AG04450 (cell line): ENCODE measurements around the gene CCN2. TPM values are rescaled to one million over a fixed set of nuclear protein-coding genes. Genes with fewer than 3 reads are reported as not detected.

ENCODE experiments used
- CTCF ChIA-PET: fragments of 300-600, 350-600 bp; formaldehyde crosslinking; extraction: SDS; loops from one replicate; lab custom pipeline; 2022; ENCODE audit warnings: antibody characterized with exemption, inconsistent platforms; lab: Charles Lee
- POLR2A ChIA-PET: fragments of 350-600 bp; formaldehyde crosslinking; extraction: SDS; loops from one replicate; lab custom pipeline; 2021; ENCODE audit warnings: antibody characterized with exemption, inconsistent platforms; lab: Yijun Ruan, JAX
- DNase-seq: peaks from one replicate; pipeline ENCODE4 v3.0.0-alpha.2; 2011; ENCODE audit warnings: low read depth, low spot score
- H3K27ac ChIP-seq: one replicate; pipeline ENCODE4 v1.5.1; 2012; ENCODE audit warnings: low read depth, low read length, control low read depth
- H3K27me3 ChIP-seq: one replicate; pipeline ENCODE4 v1.6.0; 2012; ENCODE audit warnings: low read length; ENCODE audit not compliant: control insufficient read depth, insufficient read depth
- H3K4me3 ChIP-seq: 2 replicates; pipeline ENCODE4 v1.5.1; 2011; ENCODE audit warnings: mild to moderate bottlenecking, low read depth, low read length, control low read depth
- H3K9me3 ChIP-seq: 2 replicates; pipeline ENCODE4 v1.5.1; 2012; ENCODE audit warnings: low read length; ENCODE audit not compliant: control insufficient read depth, insufficient read depth
- CTCF ChIP-seq: IDR thresholded peaks from 2 replicates; pipeline ENCODE4 v1.5.1; 2011; ENCODE audit warnings: low read depth, low read length, control low read depth, inconsistent platforms
- polyA plus RNA-seq: library from polyadenylated mRNA; depleted of rRNA; stranded (reverse); fragments of >200 nt; gene quantifications from 2 replicates; pipeline ENCODE4 v1.2.3, GENCODE V29; 2011; rRNA removed

The CCN2 gene
- polyA plus RNA-seq, 1 experiment = 768 TPM

DNA sequence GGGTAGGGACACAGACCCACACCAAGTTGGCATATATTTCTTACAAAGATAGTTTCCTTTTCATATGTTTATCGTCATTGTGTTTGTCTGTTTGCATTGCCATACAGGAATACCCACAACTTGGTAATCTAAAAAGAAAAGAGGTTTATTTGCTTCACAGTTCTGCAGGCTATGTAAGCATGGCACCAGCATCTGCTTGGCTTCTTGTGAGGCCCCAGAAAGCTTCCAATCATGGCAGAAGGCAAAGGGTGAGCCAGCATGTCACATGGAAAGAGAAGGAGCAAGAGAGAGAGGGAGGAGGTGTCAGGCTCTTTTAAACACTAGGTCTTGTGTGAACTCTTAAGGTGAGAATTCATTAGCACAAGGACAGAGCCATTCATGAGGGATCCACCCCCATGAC is 52.5 kb downstream of the CCN2 start:
- H3K27me3 ChIP-seq = no peaks in the 10 kb centered on the region
- no peak for DNase-seq
- H3K9me3 ChIP-seq = peaks cover 9% of the 10 kb centered on the region; the same call in 1 of the 2 replicates
- no peak for TF ChIP-seq CTCF
- CTCF ChIA-PET = no interaction called here
- H3K27ac ChIP-seq = no peak overlapping the region
- POLR2A ChIA-PET = no interaction called here
- no peak overlapping the region for H3K4me3 ChIP-seq

Other genes with a start within 250 kb of the CCN2 start
- gene OR2A4, start 250.0 kb downstream of the CCN2 start, polyA plus RNA-seq = 0.04 TPM in 1 of 2 replicates, not detected in the other
- gene CTAGE9, start 240.4 kb downstream of the CCN2 start, polyA plus RNA-seq = not detected in 2 replicates
- 22.5 and 30.4 TPM in 2 replicates for gene ENPP1, start 143.4 kb downstream of the CCN2 start, polyA plus RNA-seq